Fibroblast of skin of scalp (primary cell): ENCODE measurements around the gene VEZF1.

Experiments
- DNase-seq: peaks from one replicate; pipeline ENCODE4 v3.0.0-alpha.2; 2013

VEZF1 gene

GRCh38 chr17:57948169-57948554 is 39.9 kb downstream of the VEZF1 start:
- no peak for DNase-seq

GRCh38 chr17:57947369-57947768 is 40.7 kb downstream of the VEZF1 start:
- DNase-seq = no peak

DNA sequence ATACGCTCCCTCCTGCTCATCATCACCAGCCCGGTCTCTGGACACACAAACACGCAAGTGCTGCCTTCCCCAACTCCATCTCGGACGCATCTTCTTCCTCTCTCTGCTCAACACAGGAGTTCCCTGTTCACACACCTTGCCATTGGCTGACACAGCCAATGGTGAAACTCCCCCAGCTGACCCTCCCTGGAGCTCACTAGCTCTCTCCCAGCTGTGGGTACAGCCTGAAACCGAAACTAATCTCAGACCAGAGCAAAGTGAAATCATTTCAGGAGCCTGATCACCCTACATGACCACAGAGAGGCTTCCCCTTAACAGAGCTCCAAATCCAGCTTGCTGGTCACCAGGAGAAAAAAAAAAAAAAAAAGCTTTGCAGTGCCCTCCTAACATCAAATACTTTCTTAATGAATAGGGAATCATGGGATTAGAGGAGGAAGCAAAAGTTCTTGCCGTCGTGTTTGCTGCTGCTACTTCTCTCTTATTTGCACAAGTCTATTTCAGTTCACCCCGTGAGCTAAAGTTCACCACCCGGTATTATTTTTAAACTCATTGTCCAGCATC is 41.2 kb downstream of the VEZF1 start:
- peak; percentile 65 for DNase-seq

- peak; percentile 61 for DNase-seq
These were observed 41.9 kb downstream of the VEZF1 start for GRCh38 chr17:57945996-57946797.

GRCh38 chr17:57944908-57945307 is 43.1 kb downstream of the VEZF1 start:
- DNase-seq = peak; percentile 82

GRCh38 chr17:57943645-57944044 is 44.4 kb downstream of the VEZF1 start:
- no peak for DNase-seq

- peak; percentile 64 for DNase-seq
These were observed 44.9 kb downstream of the VEZF1 start for GRCh38 chr17:57943140-57943539.

- no peak for DNase-seq
These were observed 46.4 kb downstream of the VEZF1 start for GRCh38 chr17:57941384-57942370.

- DNase-seq = no peak
These were observed 47.3 kb downstream of the VEZF1 start for GRCh38 chr17:57940653-57941329.

DNA sequence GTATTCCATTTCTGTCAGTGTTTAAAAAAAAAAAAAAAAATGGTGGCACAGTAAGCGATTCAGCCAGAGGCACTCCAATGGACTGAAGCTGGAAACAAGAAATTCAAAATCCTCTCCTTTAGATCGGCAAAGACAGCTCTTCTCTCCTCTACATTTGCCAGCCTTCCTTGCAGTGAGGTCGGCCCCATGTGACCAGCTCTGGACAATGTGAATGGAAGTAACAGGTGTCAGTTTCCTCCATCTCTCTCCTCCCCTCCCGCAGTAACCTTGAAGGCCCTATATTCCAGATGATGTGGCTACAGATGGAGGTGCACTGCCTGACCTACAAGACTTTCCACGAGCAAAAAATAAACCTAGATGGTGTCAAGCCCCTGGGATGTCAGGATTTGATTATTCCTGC is 47.8 kb downstream of the VEZF1 start:
- DNase-seq = no peak

- no peak for DNase-seq
These were observed 48.3 kb downstream of the VEZF1 start for GRCh38 chr17:57939797-57940196.

- DNase-seq = no peak
These were observed 50.0 kb downstream of the VEZF1 start for GRCh38 chr17:57938061-57938502.

DNA sequence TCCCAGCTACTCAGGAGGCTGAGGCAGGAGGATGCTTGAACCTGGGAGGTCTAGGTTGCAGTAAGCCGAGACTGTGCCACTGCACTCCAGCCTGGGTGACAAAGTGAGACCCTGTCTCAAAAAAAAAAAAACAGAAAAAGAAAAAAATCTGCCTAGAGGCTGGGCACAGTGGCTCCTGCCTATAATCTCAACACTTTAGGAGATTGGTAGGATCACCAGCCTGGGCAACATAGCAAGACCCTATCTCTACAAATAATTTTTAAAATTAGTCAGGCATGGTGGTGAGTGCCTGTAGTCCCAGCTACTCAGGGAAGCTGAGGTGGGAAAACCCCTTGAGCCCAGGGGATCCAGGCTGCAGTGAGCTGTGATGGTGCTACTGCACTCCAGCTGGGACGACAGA is 50.6 kb downstream of the VEZF1 start:
- DNase-seq = no peak

DNA sequence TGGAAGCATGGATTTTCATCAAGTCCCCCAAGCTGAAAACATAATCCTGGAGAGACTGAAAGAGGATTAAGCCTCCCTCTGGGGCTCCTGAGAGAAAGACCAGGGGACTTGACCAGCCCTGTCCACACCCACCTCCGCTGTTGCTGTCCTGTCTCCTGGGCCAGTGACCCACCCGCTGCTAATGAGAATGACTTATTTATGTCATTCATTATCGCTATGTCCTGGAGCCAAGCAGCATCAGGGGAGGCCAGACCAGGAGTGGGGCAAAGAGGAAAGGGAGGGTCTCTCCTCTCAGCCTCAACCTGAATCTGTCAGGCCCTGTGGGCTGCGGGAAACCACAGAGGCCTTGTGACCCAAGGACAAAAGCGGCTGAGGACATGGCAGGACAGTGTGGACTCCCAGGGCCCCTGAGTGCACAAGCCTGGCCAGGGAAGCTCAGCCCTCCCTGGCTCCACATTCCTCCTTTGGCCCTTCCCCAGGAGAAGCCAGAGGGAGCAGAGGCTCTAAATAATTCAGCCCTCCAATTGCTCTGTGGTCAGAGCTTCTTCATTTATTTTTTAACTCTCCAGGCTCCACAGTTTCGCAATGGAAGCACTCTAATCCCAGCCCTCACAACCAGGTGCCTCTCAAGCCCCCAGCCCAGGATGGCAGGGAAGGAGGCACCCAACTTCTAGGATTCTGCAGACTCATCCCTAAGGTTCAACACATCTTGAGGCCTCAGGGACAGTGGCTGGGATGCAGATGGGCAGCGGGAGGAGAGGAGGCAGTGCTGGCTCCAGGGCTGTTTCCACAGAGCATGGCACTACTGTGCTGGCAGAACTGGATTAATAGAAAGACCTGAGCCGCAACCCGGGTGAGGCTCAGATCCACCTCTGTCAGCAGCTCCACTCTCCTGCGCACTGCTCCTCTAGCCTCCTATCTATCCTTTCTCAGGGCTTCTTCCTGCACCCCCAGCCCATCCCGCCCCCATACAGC is 51.9 kb downstream of the VEZF1 start:
- DNase-seq = peak; percentile 69

GRCh38 chr17:57931488-57932137 is 56.4 kb downstream of the VEZF1 start:
- DNase-seq = no peak

DNA sequence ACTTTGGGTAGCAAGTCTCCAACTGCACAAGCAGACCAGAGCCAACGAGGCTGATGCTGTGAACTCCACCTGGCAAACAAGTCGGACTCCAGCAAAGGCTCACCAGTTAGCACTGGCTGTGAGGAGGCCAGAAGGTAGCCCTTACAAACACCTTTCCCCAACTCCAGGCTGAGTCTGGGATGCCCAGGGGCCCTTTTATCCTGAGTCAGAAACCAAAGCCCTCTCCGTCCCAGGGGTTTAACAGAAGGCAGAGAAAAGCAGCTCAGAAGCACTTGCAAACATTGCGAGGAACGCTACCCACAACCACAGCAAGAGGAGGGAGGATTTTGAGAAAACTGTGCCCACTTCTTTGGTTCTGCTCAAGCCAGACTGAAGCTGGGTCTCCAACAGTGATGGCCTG is 57.8 kb downstream of the VEZF1 start:
- DNase-seq = no peak

GRCh38 chr17:57929386-57929785 is 58.7 kb downstream of the VEZF1 start:
- DNase-seq = no peak

- no peak for DNase-seq
These were observed 59.1 kb downstream of the VEZF1 start for GRCh38 chr17:57928928-57929327.

DNA sequence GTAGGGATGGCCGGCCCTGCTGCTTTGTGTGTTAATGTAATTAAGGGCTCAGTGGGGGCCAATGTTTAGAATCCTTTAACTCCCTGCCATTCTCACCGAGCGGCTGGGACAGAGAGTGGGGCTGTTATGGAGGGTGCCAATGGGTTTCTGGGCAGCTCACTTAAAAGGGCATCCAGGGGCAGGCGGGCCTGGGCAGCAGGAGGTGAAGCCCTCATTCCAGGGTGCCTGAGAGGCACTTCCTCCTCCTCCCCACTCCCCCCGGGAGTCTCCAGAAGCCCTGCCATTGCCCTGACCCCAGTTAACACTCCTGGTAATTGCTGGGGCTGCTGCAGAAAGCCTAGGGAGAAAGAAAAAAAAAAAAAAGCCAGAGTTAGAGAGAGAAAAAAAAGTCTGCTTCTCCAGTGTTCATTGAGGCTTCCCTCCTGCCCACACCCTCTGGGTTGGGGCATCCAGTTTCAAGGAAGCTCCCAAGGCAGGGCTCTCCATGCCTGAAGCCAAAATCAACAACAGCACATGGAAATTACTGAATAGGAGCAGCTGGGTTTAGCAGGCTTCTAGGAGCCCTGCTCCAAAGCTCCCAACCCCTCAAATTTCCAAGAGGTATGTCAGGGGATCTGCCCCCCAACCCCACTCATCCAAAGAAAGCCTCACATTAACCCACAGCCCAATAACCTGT is 60.9 kb downstream of the VEZF1 start:
- DNase-seq = peak; percentile 85

DNA sequence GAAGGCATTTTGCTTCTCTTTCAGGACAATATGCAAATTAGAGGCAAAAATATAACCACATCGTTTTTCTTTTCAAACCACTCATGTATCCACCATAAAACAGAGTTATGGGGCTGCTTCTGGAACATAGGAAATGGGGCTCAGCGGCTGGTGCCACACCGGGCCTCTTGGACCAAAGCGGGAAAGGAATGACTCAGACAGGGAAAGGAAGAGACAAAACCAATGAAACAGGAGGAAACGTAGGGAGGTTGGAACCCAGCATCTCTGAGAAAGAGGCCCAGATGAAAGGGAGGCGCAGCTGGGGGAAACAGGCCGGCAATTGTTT is 61.4 kb downstream of the VEZF1 start:
- no peak for DNase-seq
